Esophagus muscularis mucosa (tissue), 4 donors: Measurements from ENCODE around the gene VKORC1L1.

Source experiments
- CTCF ChIP-seq, 3 experiments: fragments of 200-600 bp in 2 of 3; fragments of 450-650 bp in 1 of 3; sonication (generic) in 2 of 3; IDR thresholded peaks; one replicate each; pipeline ENCODE4 v1.5.1; 2017 to 2019; ENCODE audit warnings: antibody characterized with exemption in 3 of 3, mild to moderate bottlenecking in 2 of 3, moderate library complexity in 1 of 3
- EP300 ChIP-seq: sonication (generic); formaldehyde crosslinking; IDR thresholded peaks from one replicate; pipeline ENCODE4 v1.6.1; 2017; ENCODE audit warnings: antibody characterized with exemption
- POLR2A ChIP-seq: fragments of 450-650 bp; IDR thresholded peaks from one replicate; pipeline ENCODE4 v1.6.1; 2017; ENCODE audit warnings: antibody characterized with exemption, moderate library complexity, mild to moderate bottlenecking, low read depth
- POLR2AphosphoS5 ChIP-seq, 2 donors: sonication (generic); formaldehyde crosslinking; IDR thresholded peaks; one replicate each; pipeline ENCODE4 v1.6.1; 2017; ENCODE audit warnings: antibody characterized with exemption in 2 of 2

- TF ChIP-seq CTCF (IDR thresholded peaks at IDR 0.05), result no peak
- no peak for TF ChIP-seq POLR2A
- TF ChIP-seq POLR2AphosphoS5 (IDR thresholded peaks at IDR 0.05), result no peak
- TF ChIP-seq EP300, result no peak
Measured at GRCh38 chr7:65955718-65956117, 82.8 kb downstream of the VKORC1L1 start.
